Gastrocnemius medialis (tissue), 4 donors: Measurements from ENCODE around the gene YTHDF1. TPM values are rescaled to one million over a fixed set of nuclear protein-coding genes. Genes with fewer than 3 reads are reported as not detected.
"Not testable (repeated sequence)": the region's sequence is repeated elsewhere in the genome, so short reads cannot be mapped to it uniquely, and the experiment has no call there.

Source experiments
- ATAC-seq, 2 donors: fragments of 150-250 bp; one replicate each; pipeline ENCODE4 v1.9.1; 2016
- DNase-seq, 2 donors: peaks; one replicate each; pipeline ENCODE4 v3.0.0-alpha.2; 2019
- H3K27ac ChIP-seq, 4 donors: fragments of 200-600 bp; sonication (generic); 1 replicate in 1 of 4; 2 replicates in 3 of 4; pipeline ENCODE4 v1.5.1; 2016 to 2018; ENCODE audit warnings: mild to moderate bottlenecking in 2 of 4, moderate library complexity in 1 of 4
- H3K27me3 ChIP-seq, 3 donors: fragments of 200-600 bp; sonication (generic) in 2 of 3; 1 replicate in 1 of 3; 2 replicates in 2 of 3; pipeline versions ENCODE4 v1.5.1 to v1.6.0; 2016 to 2019; ENCODE audit warnings: mild to moderate bottlenecking in 1 of 3, moderate library complexity in 1 of 3
- H3K36me3 ChIP-seq, 2 donors: fragments of 200-600 bp; sonication (generic) in 1 of 2; one replicate each; pipeline ENCODE4 v1.5.1; 2017 to 2018
- H3K4me1 ChIP-seq, 2 donors: fragments of 200-600 bp; sonication (generic) in 1 of 2; one replicate each; pipeline ENCODE4 v1.5.1; 2016 to 2017; ENCODE audit warnings: mild to moderate bottlenecking in 2 of 2
- H3K4me3 ChIP-seq, 4 donors: fragments of 200-600 bp; sonication (generic) in 3 of 4; 1 replicate in 1 of 4; 2 replicates in 3 of 4; pipeline ENCODE4 v1.5.1; 2016 to 2019; ENCODE audit warnings: mild to moderate bottlenecking in 2 of 4
- H3K9me3 ChIP-seq, 3 donors: fragments of 200-600 bp; sonication (generic) in 2 of 3; 1 replicate in 1 of 3; 2 replicates in 2 of 3; pipeline ENCODE4 v1.5.1; 2016 to 2019
- POLR2A ChIP-seq, 2 donors: fragments of 450-650 bp; IDR thresholded peaks; one replicate each; pipeline ENCODE4 v1.6.1; 2017; ENCODE audit warnings: antibody characterized with exemption in 2 of 2, mild to moderate bottlenecking in 2 of 2, moderate library complexity in 2 of 2
- in situ Hi-C, 4 donors: fragments of 200-750 bp; cut with MboI; loops; one replicate each; pipeline versions ENCODE4 v1.15.0 to v1.8.0; 2017; ENCODE audit warnings: low sequenced_read_pairs in 4 of 4
- intact Hi-C: fragments of 100-400 bp; cut with DNase I; formaldehyde crosslinking; loops from one replicate; pipeline ENCODE4 v1.15.1; 2023; ENCODE audit warnings: low total_unique reads
- total RNA-seq, 4 donors: library from RNA; depleted of rRNA; stranded (reverse); fragments of >200 nt; gene quantifications; one replicate each; pipeline versions ENCODE4 v1.1.0 to v1.2.3, GENCODE V29; 2016
- TF ChIP-seq, protein P1 (sequence below), 5 experiments: fragments of 450-650 bp in 3 of 5; fragments of 200-600 bp in 2 of 5; sonication (generic) in 2 of 5; IDR thresholded peaks in 4 of 5; conservative IDR thresholded peaks in 1 of 5; 1 replicate in 4 of 5; 2 replicates in 1 of 5; pipeline ENCODE4 v1.5.1; 2016 to 2019; ENCODE audit warnings: antibody characterized with exemption in 5 of 5, mild to moderate bottlenecking in 3 of 5, moderate library complexity in 3 of 5

YTHDF1 gene
- total RNA-seq, 4 donors from 2014 or later, result 37.1 to 45.7 (median 40.4) TPM

DNA sequence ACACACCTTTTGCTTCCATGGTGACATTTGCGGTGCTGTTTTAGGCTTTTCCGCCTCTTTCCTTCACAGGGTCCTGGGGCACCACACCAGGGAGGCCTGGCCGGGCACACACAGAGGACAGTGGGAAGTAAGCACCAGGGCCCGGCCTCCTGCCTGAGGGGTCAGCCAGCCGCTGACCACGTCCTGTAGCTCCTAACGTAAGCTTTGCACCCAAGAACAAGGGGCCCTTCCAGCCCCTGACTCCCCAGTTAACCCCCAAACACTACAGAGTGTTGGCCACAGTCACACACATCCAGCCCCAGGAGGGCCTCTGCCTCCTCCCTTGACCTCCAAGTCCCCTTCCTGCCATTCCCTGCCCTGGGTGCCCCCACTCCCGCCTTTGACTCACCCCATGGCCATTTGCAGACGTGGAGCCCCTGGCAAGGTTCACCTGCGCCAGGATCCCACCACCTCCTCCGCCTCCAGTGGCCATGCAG, 54.7 kb downstream of the YTHDF1 start:
- Histone ChIP-seq H3K9me3 (no peaks in the 10 kb centered on the region), H3K27me3 (peaks cover 15 to 44% (median 29%) of the 10 kb centered on the region in 3 donors), H3K36me3 (no peaks in the 10 kb centered on the region), H3K4me3 (no peak overlapping the region), H3K27ac (no peak overlapping the region), H3K4me1 (peaks cover 0 to 1% of the 10 kb centered on the region in 2 donors)
- ATAC-seq, result no peak
- TF ChIP-seq POLR2A (IDR thresholded peaks at IDR 0.05), result no peak
- TF ChIP-seq, protein P1, sequence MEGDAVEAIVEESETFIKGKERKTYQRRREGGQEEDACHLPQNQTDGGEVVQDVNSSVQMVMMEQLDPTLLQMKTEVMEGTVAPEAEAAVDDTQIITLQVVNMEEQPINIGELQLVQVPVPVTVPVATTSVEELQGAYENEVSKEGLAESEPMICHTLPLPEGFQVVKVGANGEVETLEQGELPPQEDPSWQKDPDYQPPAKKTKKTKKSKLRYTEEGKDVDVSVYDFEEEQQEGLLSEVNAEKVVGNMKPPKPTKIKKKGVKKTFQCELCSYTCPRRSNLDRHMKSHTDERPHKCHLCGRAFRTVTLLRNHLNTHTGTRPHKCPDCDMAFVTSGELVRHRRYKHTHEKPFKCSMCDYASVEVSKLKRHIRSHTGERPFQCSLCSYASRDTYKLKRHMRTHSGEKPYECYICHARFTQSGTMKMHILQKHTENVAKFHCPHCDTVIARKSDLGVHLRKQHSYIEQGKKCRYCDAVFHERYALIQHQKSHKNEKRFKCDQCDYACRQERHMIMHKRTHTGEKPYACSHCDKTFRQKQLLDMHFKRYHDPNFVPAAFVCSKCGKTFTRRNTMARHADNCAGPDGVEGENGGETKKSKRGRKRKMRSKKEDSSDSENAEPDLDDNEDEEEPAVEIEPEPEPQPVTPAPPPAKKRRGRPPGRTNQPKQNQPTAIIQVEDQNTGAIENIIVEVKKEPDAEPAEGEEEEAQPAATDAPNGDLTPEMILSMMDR (IDR thresholded peaks at IDR 0.05 in 4 of 5, conservative IDR thresholded peaks at IDR 0.05 in 1 of 5), result no peak
- intact Hi-C loops (no loop called here), in situ Hi-C loops (no loop called here)
- no peak for DNase-seq

DNA sequence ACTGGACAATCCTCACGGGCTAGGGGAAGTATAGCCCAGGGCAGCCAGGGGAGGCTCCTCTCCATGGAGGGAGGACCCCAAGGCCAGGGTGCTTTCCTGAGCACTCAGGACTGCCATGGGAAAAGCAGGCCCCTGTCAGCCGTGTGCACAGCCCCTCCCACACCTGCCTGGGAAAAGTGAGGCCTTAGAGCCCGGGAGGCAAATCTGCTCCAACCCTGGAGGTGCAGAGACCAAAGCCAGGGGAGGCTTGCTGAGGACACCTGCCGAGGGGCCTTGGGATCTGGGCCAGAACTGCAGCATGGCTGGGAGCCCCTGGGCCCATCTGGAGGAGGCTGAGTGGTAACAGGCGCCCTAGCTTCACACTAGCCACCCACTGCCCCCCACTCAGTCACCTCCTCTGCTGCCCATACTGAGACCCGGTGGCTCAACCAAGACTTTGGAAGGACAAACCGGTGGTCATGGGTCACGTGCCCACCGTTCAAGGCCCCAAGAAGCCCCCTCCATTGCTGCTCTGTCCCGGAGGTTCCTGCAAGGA, 55.2 kb downstream of the YTHDF1 start:
- intact Hi-C loops (no loop called here), in situ Hi-C loops (no loop called here)
- DNase-seq (no peak), ATAC-seq (no peak)
- Histone ChIP-seq H3K4me1 (peaks cover 0 to 3% of the 10 kb centered on the region in 2 donors), H3K27me3 (peaks cover 15 to 44% (median 29%) of the 10 kb centered on the region in 3 donors), H3K4me3 (no peak overlapping the region), H3K36me3 (no peaks in the 10 kb centered on the region), H3K9me3 (no peaks in the 10 kb centered on the region), H3K27ac (no peak overlapping the region)
- TF ChIP-seq POLR2A (IDR thresholded peaks at IDR 0.05), result no peak
- TF ChIP-seq, protein P1 (IDR thresholded peaks at IDR 0.05 in 4 of 5, conservative IDR thresholded peaks at IDR 0.05 in 1 of 5), result no peak

DNA sequence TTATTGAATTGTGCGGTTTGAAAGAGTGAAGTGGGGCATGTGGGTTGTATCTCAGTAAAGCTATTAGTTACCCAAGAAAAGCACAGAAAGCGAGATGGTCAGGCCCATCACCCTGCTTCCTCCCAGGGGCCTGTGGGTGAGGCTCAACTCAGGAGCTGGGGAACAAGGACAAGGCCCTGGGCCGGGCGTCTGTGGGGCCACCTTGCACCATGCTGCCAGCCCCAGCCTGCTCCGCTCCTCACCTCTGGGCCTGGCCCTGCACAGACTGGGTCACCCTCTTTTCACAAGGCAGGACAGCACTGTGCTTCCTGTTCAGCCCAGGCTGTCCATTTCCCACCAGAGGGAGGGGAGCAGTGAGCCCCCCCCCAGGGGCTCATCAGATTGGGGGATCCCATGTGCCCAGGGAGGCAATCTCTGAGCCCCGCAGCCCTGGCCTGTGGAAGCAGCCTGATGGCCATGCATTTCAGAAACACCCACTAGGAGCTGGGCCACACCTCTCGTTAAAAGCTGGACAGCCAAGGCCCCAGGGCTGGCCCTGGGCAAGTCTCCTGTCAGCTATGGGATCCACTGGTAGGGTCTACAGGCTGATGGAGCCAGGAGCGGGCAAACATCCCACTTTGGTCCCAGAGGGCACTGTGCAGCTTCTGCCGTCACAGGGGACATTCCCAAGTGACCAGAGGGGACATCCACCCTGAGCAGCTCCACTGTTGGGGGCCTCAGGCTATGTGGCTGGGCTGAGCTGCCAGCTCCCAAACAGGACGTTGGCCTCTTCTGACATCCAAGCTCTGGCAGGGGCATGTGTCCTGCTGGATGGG, 55.9 kb downstream of the YTHDF1 start:
- TF ChIP-seq, protein P1 (IDR thresholded peaks at IDR 0.05 in 4 of 5, conservative IDR thresholded peaks at IDR 0.05 in 1 of 5), result no peak
- no peak for TF ChIP-seq POLR2A (IDR thresholded peaks at IDR 0.05)
- intact Hi-C loops, result no loop called here

DNA sequence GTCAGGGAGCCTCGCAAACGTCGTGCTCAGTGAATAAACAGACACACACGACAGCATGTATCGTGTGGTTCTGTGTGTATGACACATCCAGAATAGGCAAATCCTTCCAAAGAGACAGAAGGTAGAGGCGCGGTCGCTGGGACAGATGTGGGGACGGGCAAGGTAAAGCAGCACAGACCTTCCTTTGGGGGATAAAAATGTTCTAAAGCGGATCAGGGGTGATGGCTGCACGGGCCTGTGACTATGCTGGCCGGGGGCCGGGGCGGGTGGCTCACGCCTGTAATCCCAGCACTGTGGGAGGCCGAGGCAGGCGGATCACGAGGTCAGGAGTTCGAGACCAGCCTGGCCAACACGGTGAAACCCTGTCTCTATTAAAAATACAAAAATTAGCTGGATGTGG, 56.7 kb downstream of the YTHDF1 start:
- not testable (repeated sequence) for H3K4me3 ChIP-seq

More for the DNA sequence above, 55.9 kb downstream of the YTHDF1 start:
- no peak for ATAC-seq
- Histone ChIP-seq H3K4me3 (no peak overlapping the region), H3K36me3 (no peaks in the 10 kb centered on the region), H3K27ac (no peak overlapping the region), H3K4me1 (peaks cover 0 to 3% of the 10 kb centered on the region in 2 donors), H3K9me3 (no peaks in the 10 kb centered on the region), H3K27me3 (peaks cover 19 to 44% (median 29%) of the 10 kb centered on the region in 3 donors)
- no peak for DNase-seq
- in situ Hi-C loops, result no loop called here

DNA sequence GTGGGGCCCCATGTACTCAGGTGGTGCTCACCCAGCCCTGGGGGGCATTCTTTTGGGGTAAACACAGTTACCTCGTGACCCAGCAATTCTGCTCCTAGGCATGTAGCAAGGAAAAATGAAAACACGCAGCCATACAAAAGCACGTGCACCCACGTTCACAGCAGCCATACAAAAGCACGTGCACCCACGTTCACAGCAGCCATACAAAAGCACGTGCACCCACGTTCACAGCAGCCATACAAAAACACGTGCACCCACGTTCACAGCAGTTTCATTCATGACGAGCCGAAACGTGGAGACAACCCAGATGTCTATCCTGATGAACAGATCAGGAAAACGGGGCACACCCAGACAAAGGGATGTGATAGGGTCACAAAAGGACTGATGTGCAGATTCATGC, 57.1 kb downstream of the YTHDF1 start:
- peaks cover 0 to 3% of the 10 kb centered on the region in 2 donors for H3K4me1 ChIP-seq
- TF ChIP-seq POLR2A (IDR thresholded peaks at IDR 0.05), result no peak
- TF ChIP-seq, protein P1 (IDR thresholded peaks at IDR 0.05 in 4 of 5, conservative IDR thresholded peaks at IDR 0.05 in 1 of 5), result no peak
- ATAC-seq, result no peak
- intact Hi-C loops, result no loop called here
- H3K27me3 ChIP-seq, result peaks cover 26 to 47% (median 30%) of the 10 kb centered on the region in 3 donors
- no peaks in the 10 kb centered on the region for H3K9me3 ChIP-seq
- H3K36me3 ChIP-seq, result no peaks in the 10 kb centered on the region
- DNase-seq, result no peak
- no peak overlapping the region for H3K4me3 ChIP-seq
- H3K27ac ChIP-seq, result no peak overlapping the region
- in situ Hi-C loops, result no loop called here

More for the DNA sequence above, 56.7 kb downstream of the YTHDF1 start:
- ATAC-seq, DNase-seq, H3K36me3 ChIP-seq, in situ Hi-C loops, H3K9me3 ChIP-seq, H3K27ac ChIP-seq, H3K4me1 ChIP-seq, intact Hi-C loops: not testable (repeated sequence)
- H3K27me3 ChIP-seq, result peaks cover 22 to 46% (median 26%) of the 10 kb centered on the region in 3 donors
